HEK293 (cell line): Measurements from ENCODE around the gene NOC2L.

Experiments used
- MYNN ChIP-seq: fragments of 450-650 bp; formaldehyde crosslinking; IDR thresholded peaks from 2 replicates; pipeline ENCODE4 v1.5.1; 2016; ENCODE audit warnings: missing biosample characterization, missing genetic modification characterization, borderline replicate concordance
- PBX3 ChIP-seq: sonication (generic); formaldehyde crosslinking; IDR thresholded peaks from 2 replicates; pipeline ENCODE4 v1.8.1; 2022; ENCODE audit warnings: mild to moderate bottlenecking, moderate library complexity, missing genetic modification reagents
- PRDM4 ChIP-seq: fragments of 450-650 bp; formaldehyde crosslinking; IDR thresholded peaks from 2 replicates; pipeline ENCODE4 v1.5.1; 2017; ENCODE audit warnings: missing biosample characterization, missing genetic modification characterization
- REPIN1 ChIP-seq: fragments of 450-650 bp; formaldehyde crosslinking; IDR thresholded peaks from 2 replicates; pipeline ENCODE4 v1.5.1; 2017; ENCODE audit warnings: missing biosample characterization, missing genetic modification characterization, low read depth
- REST ChIP-seq: fragments of 450-650 bp; formaldehyde crosslinking; IDR thresholded peaks from 2 replicates; pipeline ENCODE4 v1.5.1; 2016; ENCODE audit warnings: missing biosample characterization, missing genetic modification characterization
- ZNF155 ChIP-seq: fragments of 450-650 bp; formaldehyde crosslinking; IDR thresholded peaks from 2 replicates; pipeline ENCODE4 v1.5.1; 2016; ENCODE audit warnings: missing biosample characterization, missing genetic modification characterization
- ZNF174 ChIP-seq: fragments of 450-650 bp; formaldehyde crosslinking; IDR thresholded peaks from 2 replicates; pipeline ENCODE4 v1.5.0; 2017; ENCODE audit warnings: missing biosample characterization, mild to moderate bottlenecking, missing genetic modification characterization
- ZNF37A ChIP-seq: fragments of 450-650 bp; IDR thresholded peaks from 2 replicates; pipeline ENCODE4 v1.5.1; 2018; ENCODE audit warnings: missing biosample characterization, missing genetic modification characterization
- ZNF416 ChIP-seq: fragments of 450-650 bp; formaldehyde crosslinking; IDR thresholded peaks from 2 replicates; pipeline ENCODE4 v1.5.1; 2016; ENCODE audit warnings: missing biosample characterization, missing genetic modification characterization
- ZNF518A ChIP-seq: fragments of 450-650 bp; formaldehyde crosslinking; conservative IDR thresholded peaks from 2 replicates; pipeline ENCODE4 v1.5.1; 2016; ENCODE audit warnings: low read depth, missing biosample characterization, missing genetic modification characterization
- TF ChIP-seq, protein P1 (sequence below): fragments of 450-650 bp; formaldehyde crosslinking; IDR thresholded peaks from 2 replicates; pipeline ENCODE4 v1.5.1; 2016; ENCODE audit warnings: missing biosample characterization, missing genetic modification characterization

- TF ChIP-seq ZNF155 (tag by site-specific recombination) (no peak), REPIN1 (tag by site-specific recombination) (no peak), PRDM4 (tag by site-specific recombination) (no peak), MYNN (no peak), ZNF174 (tag by site-specific recombination) (no peak), ZNF416 (tag by site-specific recombination) (no peak), ZNF37A (no peak), REST (tag by site-specific recombination) (no peak), ZNF518A (tag by site-specific recombination) (no peak), PBX3 (CRISPR knock-in tag) (no peak)
- TF ChIP-seq, protein P1, sequence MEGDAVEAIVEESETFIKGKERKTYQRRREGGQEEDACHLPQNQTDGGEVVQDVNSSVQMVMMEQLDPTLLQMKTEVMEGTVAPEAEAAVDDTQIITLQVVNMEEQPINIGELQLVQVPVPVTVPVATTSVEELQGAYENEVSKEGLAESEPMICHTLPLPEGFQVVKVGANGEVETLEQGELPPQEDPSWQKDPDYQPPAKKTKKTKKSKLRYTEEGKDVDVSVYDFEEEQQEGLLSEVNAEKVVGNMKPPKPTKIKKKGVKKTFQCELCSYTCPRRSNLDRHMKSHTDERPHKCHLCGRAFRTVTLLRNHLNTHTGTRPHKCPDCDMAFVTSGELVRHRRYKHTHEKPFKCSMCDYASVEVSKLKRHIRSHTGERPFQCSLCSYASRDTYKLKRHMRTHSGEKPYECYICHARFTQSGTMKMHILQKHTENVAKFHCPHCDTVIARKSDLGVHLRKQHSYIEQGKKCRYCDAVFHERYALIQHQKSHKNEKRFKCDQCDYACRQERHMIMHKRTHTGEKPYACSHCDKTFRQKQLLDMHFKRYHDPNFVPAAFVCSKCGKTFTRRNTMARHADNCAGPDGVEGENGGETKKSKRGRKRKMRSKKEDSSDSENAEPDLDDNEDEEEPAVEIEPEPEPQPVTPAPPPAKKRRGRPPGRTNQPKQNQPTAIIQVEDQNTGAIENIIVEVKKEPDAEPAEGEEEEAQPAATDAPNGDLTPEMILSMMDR (tag by site-specific recombination): no peak
Observed at GRCh38 chr1:964691-965525, 5.9 kb upstream of the NOC2L start.
